Measurements from ENCODE around the gene BTBD19.

DNA sequence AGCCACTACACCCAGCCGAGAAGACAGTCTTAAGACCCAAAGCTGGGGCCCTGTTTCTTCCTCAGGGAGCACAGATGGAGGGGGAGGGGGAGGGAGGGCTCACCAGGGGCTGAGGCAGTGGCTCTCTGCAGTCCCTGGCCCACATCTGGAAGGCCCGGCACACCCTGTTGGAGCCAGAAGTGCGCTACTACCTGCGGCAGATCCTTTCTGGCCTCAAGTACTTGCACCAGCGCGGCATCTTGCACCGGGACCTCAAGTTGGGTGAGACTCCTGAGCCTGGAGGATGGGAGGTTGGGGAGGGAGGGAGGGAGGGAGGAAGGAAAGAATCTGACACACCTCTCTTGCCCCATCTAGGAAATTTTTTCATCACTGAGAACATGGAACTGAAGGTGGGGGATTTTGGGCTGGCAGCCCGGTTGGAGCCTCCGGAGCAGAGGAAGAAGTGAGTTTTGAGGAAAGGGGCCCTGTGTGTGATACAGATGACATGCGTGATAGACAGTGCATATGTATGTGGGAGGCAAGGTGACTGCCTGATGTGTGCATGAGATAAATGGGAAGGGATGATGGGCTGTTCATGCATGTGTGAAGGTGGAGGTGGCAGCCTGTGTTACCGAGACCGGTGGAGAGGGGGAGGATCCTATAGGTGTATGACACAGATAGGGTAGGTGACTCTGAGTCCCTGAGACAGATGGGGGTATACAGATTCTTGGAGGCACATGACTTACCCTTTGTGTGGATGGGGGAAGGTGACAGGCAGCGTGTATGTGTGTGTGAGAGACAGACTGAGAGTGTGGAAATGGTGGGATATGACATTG lies 6.6 kb upstream of the BTBD19 start:
- TF ChIP-seq CTCF (IDR thresholded peaks at IDR 0.05), result no peak
- TF ChIP-seq EZH2 (IDR thresholded peaks at IDR 0.05; ENCODE audit: borderline replicate concordance, insufficient read depth, low read depth, low read length, poor library complexity, severe bottlenecking), result no peak
